A673 (cell line): ENCODE measurements around the gene ZNF429. TPM values are rescaled to one million over a fixed set of nuclear protein-coding genes. Genes with fewer than 3 reads are reported as not detected.

Experiments used
- BruUV-seq: library from RNA; stranded (reverse); fragments of 400-500 nt; replicated peaks from 2 replicates; lab custom pipeline; 2021; lab: Mats Ljungman, UMichigan
- CTCF ChIA-PET: fragments of 300-600 bp; sonication (Branson Sonifier 250); formaldehyde crosslinking; loops from one replicate; lab custom pipeline; 2022; ENCODE audit warnings: antibody characterized with exemption; lab: Charles Lee
- POLR2A ChIA-PET: fragments of 300-600 bp; sonication (Branson Sonifier 250); formaldehyde crosslinking; loops from one replicate; lab custom pipeline; 2022; ENCODE audit warnings: antibody characterized with exemption; ENCODE audit not compliant: low non-redundant PET; lab: Charles Lee
- DNase-seq: peaks from one replicate; pipeline ENCODE4 v3.0.0-alpha.2; 2015; ENCODE audit warnings: low spot score
- H3K27ac ChIP-seq: fragments of 200-600 bp; sonication (generic); 2 replicates; pipeline ENCODE4 v1.5.1; 2016; ENCODE audit warnings: mixed run types, low read depth, mild to moderate bottlenecking, mixed read lengths, antibody characterized with exemption, low read length; ENCODE audit not compliant: poor library complexity, severe bottlenecking
- H3K27me3 ChIP-seq: fragments of 200-600 bp; sonication (generic); replicated peaks from 2 replicates; pipeline ENCODE4 v1.6.1; 2017; ENCODE audit warnings: mixed run types, low read depth, mild to moderate bottlenecking, mixed read lengths, antibody characterized with exemption, low read length; ENCODE audit not compliant: insufficient read depth, poor library complexity
- H3K36me3 ChIP-seq: fragments of 200-600 bp; sonication (generic); 2 replicates; pipeline ENCODE4 v1.6.1; 2016; ENCODE audit warnings: mixed run types, mild to moderate bottlenecking, mixed read lengths, antibody characterized with exemption, low read length; ENCODE audit not compliant: insufficient read depth, poor library complexity, severe bottlenecking
- H3K4me1 ChIP-seq: fragments of 200-600 bp; sonication (generic); 2 replicates; pipeline ENCODE4 v1.6.1; 2017; ENCODE audit warnings: mixed run types, mild to moderate bottlenecking, mixed read lengths, antibody characterized with exemption, low read length; ENCODE audit not compliant: insufficient read depth, poor library complexity, severe bottlenecking
- H3K4me3 ChIP-seq: fragments of 200-600 bp; sonication (generic); 2 replicates; pipeline ENCODE4 v1.5.1; 2016; ENCODE audit warnings: low read depth, mixed run types, mild to moderate bottlenecking, mixed read lengths, low read length; ENCODE audit not compliant: poor library complexity, severe bottlenecking
- H3K9me3 ChIP-seq: fragments of 200-600 bp; sonication (generic); 2 replicates; pipeline ENCODE4 v1.6.1; 2016; ENCODE audit warnings: mixed run types, low read depth, mild to moderate bottlenecking, mixed read lengths, antibody characterized with exemption, low read length; ENCODE audit not compliant: poor library complexity, severe bottlenecking
- CTCF ChIP-seq: fragments of 300-800, 200-600 bp; sonication (generic); conservative IDR thresholded peaks from 2 replicates; pipeline ENCODE4 v1.5.1; 2017; ENCODE audit warnings: low read depth, mild to moderate bottlenecking, antibody characterized with exemption, low read length, moderate library complexity, mixed read lengths
- EZH2 ChIP-seq: fragments of 200-600 bp; sonication (generic); IDR thresholded peaks from 2 replicates; pipeline ENCODE4 v1.6.1; 2017; ENCODE audit warnings: borderline replicate concordance, low read depth, mild to moderate bottlenecking, mixed read lengths, antibody characterized with exemption, low read length; ENCODE audit not compliant: poor library complexity, severe bottlenecking
- intact Hi-C: fragments of 100-400 bp; cut with micrococcal nuclease; formaldehyde crosslinking; loops from one replicate; pipeline ENCODE4 v1.10.0; 2022; ENCODE audit not compliant: unreplicated experiment
- total RNA-seq: library from RNA; stranded (reverse); gene quantifications from 2 replicates; pipeline ENCODE4 v1.2.3, GENCODE V29; 2021

ZNF429 gene
- total RNA-seq, 1 experiment from 2014 or later, result 0.90 TPM

DNA sequence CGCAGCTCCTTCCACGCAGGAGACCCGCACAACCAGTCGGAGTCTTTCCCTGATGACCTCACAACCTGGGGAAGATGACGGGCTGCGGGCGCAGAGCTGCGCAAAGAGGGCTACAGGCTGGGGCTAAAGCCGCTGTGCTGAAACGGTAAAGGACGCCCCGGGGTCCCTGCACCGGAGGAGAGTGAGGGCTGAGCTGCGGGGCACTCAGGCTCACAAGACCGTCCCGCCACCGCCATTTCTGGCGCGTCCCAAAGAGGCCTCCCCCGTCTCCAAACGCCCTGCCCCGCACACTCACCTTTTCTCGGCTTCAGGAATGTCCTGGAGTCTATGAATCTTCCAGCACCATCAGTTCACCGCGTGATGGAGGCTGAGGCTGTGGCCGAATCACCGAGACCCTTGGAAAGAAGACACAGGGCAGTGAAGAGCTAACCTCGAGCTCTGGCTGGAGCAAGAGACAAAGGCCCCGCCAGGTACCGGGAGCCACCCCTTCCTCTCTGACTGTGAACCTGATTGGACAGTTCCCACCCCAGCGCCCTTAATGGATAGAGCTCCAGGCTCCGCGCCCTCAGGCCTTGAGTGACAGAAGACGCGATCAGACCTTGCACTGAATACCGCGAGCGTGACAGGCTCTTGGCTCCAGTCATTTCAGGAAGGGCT, 41.8 kb upstream of the ZNF429 start:
- TF ChIP-seq EZH2 (no peak), CTCF (no peak)
- Histone ChIP-seq H3K36me3 (no peaks in the 10 kb centered on the region), H3K4me1 (no peaks in the 10 kb centered on the region), H3K4me3 (no peak overlapping the region), H3K27ac (no peak overlapping the region), H3K9me3 (peaks cover 19% of the 10 kb centered on the region), H3K27me3 (no peaks in the 10 kb centered on the region)
- intact Hi-C loops, result no loop called here
- ChIA-PET CTCF (no interaction called here), POLR2A (no interaction called here)
- no TSS peak for BruUV-seq
- no peak for DNase-seq

GRCh38 chr19:21466627-21467026, 38.8 kb upstream of the ZNF429 start:
- DNase-seq, result no peak
- Histone ChIP-seq H3K27me3 (no peaks in the 10 kb centered on the region), H3K27ac (no peak overlapping the region), H3K4me1 (no peaks in the 10 kb centered on the region), H3K36me3 (no peaks in the 10 kb centered on the region), H3K9me3 (peaks cover 19% of the 10 kb centered on the region), H3K4me3 (no peak overlapping the region)
- ChIA-PET CTCF (no interaction called here), POLR2A (no interaction called here)
- TF ChIP-seq EZH2 (no peak), CTCF (no peak)
- no TSS peak for BruUV-seq
- intact Hi-C loops, result no loop called here

- Histone ChIP-seq H3K27ac (no peak overlapping the region), H3K9me3 (peaks cover 10% of the 10 kb centered on the region), H3K36me3 (no peaks in the 10 kb centered on the region), H3K4me1 (no peaks in the 10 kb centered on the region), H3K27me3 (no peaks in the 10 kb centered on the region), H3K4me3 (no peak overlapping the region)
- ChIA-PET POLR2A (no interaction called here), CTCF (no interaction called here)
- DNase-seq, result no peak
- intact Hi-C loops, result no loop called here
- no TSS peak for BruUV-seq
- TF ChIP-seq CTCF, result no peak
- no peak for TF ChIP-seq EZH2
Measured at GRCh38 chr19:21468791-21469190, 36.6 kb upstream of the ZNF429 start.
